Parathyroid adenoma (tissue), 2 donors: ENCODE data around the gene SYP.

Source experiments
- H2AFZ ChIP-seq: fragments of 300-600 bp; sonication (generic); one replicate; pipeline ENCODE4 v1.7.0; 2017; ENCODE audit warnings: antibody characterized with exemption, mild to moderate bottlenecking
- H3K27ac ChIP-seq: fragments of 300-600 bp; sonication (generic); one replicate; pipeline ENCODE4 v1.7.0; 2017
- H3K27me3 ChIP-seq: fragments of 300-600 bp; sonication (generic); one replicate; pipeline ENCODE4 v1.7.0; 2017; ENCODE audit warnings: low read length; ENCODE audit not compliant: control insufficient read depth, insufficient read depth
- H3K36me3 ChIP-seq: fragments of 300-600 bp; sonication (generic); one replicate; pipeline ENCODE4 v1.7.0; 2017; ENCODE audit warnings: low read length; ENCODE audit not compliant: control insufficient read depth, insufficient read depth
- H3K4me1 ChIP-seq: fragments of 300-600 bp; sonication (generic); one replicate; pipeline ENCODE4 v1.7.0; 2017; ENCODE audit warnings: control low read depth
- H3K4me2 ChIP-seq: fragments of 300-600 bp; sonication (generic); one replicate; pipeline ENCODE4 v1.7.0; 2017; ENCODE audit warnings: low read length
- H3K4me3 ChIP-seq: fragments of 300-600 bp; sonication (generic); one replicate; pipeline ENCODE4 v1.7.0; 2017; ENCODE audit warnings: low read depth, low read length
- H3K79me2 ChIP-seq: fragments of 300-600 bp; sonication (generic); one replicate; pipeline ENCODE4 v1.7.0; 2017; ENCODE audit warnings: control low read depth
- H3K9ac ChIP-seq: fragments of 300-600 bp; sonication (generic); one replicate; pipeline ENCODE4 v1.7.0; 2017; ENCODE audit warnings: mild to moderate bottlenecking
- H3K9me3 ChIP-seq: fragments of 300-600 bp; sonication (generic); one replicate; pipeline ENCODE4 v1.7.0; 2017; ENCODE audit warnings: low read length; ENCODE audit not compliant: control insufficient read depth
- TF ChIP-seq, protein P1 (sequence below): fragments of 300-600 bp; sonication (generic); IDR thresholded peaks from one replicate; pipeline ENCODE4 v1.7.0; 2017; ENCODE audit warnings: antibody characterized with exemption, mild to moderate bottlenecking
- donor health status: primary hyperparathyroidism.

Gene SYP

GRCh38 chrX:49186125-49187027 lies 13.6 kb downstream of the SYP start, which contains the start of gene PRICKLE3:
PRICKLE3 (minus strand) TSS chrX:49186373; CDS start chrX:49186297, 76 bp downstream.
- no peaks in the 10 kb centered on the region for H3K36me3 ChIP-seq
- peak within 1 kb of the TSS; percentile 83 for H2AFZ ChIP-seq
- H3K27me3 ChIP-seq = no peaks in the 10 kb centered on the region
- TF ChIP-seq, protein P1, sequence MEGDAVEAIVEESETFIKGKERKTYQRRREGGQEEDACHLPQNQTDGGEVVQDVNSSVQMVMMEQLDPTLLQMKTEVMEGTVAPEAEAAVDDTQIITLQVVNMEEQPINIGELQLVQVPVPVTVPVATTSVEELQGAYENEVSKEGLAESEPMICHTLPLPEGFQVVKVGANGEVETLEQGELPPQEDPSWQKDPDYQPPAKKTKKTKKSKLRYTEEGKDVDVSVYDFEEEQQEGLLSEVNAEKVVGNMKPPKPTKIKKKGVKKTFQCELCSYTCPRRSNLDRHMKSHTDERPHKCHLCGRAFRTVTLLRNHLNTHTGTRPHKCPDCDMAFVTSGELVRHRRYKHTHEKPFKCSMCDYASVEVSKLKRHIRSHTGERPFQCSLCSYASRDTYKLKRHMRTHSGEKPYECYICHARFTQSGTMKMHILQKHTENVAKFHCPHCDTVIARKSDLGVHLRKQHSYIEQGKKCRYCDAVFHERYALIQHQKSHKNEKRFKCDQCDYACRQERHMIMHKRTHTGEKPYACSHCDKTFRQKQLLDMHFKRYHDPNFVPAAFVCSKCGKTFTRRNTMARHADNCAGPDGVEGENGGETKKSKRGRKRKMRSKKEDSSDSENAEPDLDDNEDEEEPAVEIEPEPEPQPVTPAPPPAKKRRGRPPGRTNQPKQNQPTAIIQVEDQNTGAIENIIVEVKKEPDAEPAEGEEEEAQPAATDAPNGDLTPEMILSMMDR = peak; percentile 38
- H3K9me3 ChIP-seq = no peaks in the 10 kb centered on the region
- H3K79me2 ChIP-seq = no peaks in the 10 kb centered on the region
- no peaks in the 10 kb centered on the region for H3K4me1 ChIP-seq
- peak within 1 kb of the TSS; percentile 67 for H3K4me2 ChIP-seq
- peak within 1 kb of the TSS; percentile 61 for H3K4me3 ChIP-seq
- H3K9ac ChIP-seq = peak within 1 kb of the TSS; percentile 28
- peak within 1 kb of the TSS; percentile 82 for H3K27ac ChIP-seq

DNA sequence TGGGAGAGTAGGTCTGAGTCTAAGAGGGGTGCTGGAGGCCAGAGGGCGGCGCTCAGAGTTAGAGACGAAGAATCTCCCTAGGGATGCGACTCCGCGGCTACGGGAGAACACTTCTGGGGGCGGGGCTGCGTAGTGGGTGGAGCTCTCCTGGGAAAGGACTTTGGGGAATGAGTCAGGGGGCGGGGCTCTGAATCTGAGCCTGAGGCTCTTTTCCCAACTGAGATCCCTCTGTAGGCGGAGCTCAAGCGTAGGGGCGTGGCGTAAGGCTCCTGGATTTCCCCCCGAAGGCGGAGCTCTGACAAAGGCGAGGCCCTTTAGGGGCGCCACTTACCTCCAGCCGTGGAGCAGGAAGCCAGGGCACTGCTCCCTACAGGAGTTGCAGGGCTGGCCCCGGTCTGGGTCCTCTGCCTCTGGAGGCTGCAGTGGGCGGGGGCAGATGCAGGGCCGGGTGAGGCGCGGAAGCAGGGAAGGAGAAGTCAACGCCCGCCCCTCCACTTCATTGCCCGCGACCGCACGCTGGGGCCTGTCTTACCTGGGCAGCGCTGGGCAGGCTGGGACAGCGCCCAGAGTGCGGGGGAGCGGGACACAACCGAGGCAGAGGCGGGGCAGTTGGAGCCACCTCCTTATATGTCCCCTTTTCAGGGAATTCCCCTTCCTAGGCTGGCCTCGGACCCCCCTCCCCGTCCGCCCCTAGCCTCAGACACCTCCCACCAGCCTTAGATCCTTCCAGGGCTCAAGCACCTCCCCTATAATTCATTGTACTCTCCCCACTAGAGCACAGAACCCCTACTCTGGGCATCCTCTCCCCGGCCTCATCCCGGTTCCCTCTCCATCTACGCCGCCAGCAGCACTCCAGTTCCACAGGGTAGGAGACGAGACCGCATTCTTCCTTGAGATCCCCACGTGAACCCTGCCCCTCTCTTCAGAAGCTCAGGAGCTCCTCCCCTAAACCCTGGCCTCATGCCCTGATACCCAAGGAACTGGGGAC lies 15.4 kb downstream of the SYP start:
- Histone ChIP-seq H3K9me3 (no peaks in the 10 kb centered on the region), H3K27me3 (no peaks in the 10 kb centered on the region), H3K4me3 (peak overlapping the region; percentile 61), H3K4me2 (peak overlapping the region; percentile 67), H3K4me1 (no peaks in the 10 kb centered on the region), H2AFZ (peak overlapping the region; percentile 70), H3K79me2 (no peaks in the 10 kb centered on the region), H3K9ac (no peak overlapping the region), H3K36me3 (no peaks in the 10 kb centered on the region), H3K27ac (no peak overlapping the region)
- TF ChIP-seq, protein P1 = no peak

DNA sequence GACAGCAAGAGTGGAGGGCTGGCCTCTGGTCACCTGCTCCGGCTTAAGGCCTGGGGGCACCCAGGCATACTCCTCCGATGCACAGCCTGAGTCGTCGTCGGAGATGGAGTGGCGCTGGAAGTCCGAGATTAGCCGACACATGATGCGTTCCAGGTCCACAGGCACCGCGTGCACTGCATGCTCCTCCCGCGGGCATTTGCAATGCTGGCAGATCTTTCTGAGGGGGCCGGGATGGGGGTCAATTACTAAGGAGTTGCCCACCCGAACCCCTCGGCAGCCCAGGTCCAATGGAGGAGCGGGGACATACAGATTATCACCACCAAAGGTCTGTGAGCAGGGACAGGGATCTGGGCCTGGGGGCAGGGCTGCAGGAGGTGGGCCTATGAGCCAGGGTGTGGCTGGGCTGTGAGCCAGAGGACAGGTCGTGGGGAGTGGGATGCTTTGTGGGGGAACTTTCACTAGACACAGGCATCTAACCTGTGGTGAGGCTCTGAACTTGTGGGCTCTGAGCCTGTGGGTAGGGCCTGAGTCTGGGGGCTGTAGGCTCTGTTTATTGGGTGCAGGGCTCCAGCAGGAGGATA lies 16.2 kb downstream of the SYP start:
- H3K9ac ChIP-seq = no peak overlapping the region
- no peaks in the 10 kb centered on the region for H3K79me2 ChIP-seq
- H3K27ac ChIP-seq = no peak overlapping the region
- H3K27me3 ChIP-seq = no peaks in the 10 kb centered on the region
- no peaks in the 10 kb centered on the region for H3K4me1 ChIP-seq
- H2AFZ ChIP-seq = no peak overlapping the region
- H3K36me3 ChIP-seq = no peaks in the 10 kb centered on the region
- no peak overlapping the region for H3K4me2 ChIP-seq
- no peak overlapping the region for H3K4me3 ChIP-seq
- TF ChIP-seq, protein P1 = no peak
- H3K9me3 ChIP-seq = no peaks in the 10 kb centered on the region

- no peaks in the 10 kb centered on the region for H3K36me3 ChIP-seq
- no peak overlapping the region for H3K9ac ChIP-seq
- no peaks in the 10 kb centered on the region for H3K9me3 ChIP-seq
- H3K79me2 ChIP-seq = no peaks in the 10 kb centered on the region
- H3K4me3 ChIP-seq = no peak overlapping the region
- H3K27ac ChIP-seq = no peak overlapping the region
- H3K27me3 ChIP-seq = no peaks in the 10 kb centered on the region
- no peak overlapping the region for H2AFZ ChIP-seq
- H3K4me2 ChIP-seq = no peak overlapping the region
- TF ChIP-seq, protein P1 = no peak
- H3K4me1 ChIP-seq = no peaks in the 10 kb centered on the region
Observed at GRCh38 chrX:49179358-49179757, 20.6 kb downstream of the SYP start.
